Left renal pelvis (tissue), 4 donors: ENCODE measurements around the gene GOLGB1. TPM values are rescaled to one million over a fixed set of nuclear protein-coding genes. Genes with fewer than 3 reads are reported as not detected.
"Not testable (repeated sequence)": the region's sequence is repeated elsewhere in the genome, so short reads cannot be mapped to it uniquely, and the experiment has no call there.

Experiments used
- DNase-seq, 4 donors: peaks; one replicate each; pipeline ENCODE4 v3.0.0-alpha.2; 2013; ENCODE audit warnings: low read depth in 4 of 4, low spot score in 3 of 4
- polyA plus RNA-seq, 4 donors: library from polyadenylated mRNA; unstranded; fragments of 120-200 nt; gene quantifications; one replicate each; pipeline ENCODE4 v1.2.1, GENCODE V29; 2013; ENCODE audit not compliant: insufficient read length in 4 of 4

Gene GOLGB1
- polyA plus RNA-seq, 4 donors, result 57.2 to 89.9 (median 82.9) TPM

DNA sequence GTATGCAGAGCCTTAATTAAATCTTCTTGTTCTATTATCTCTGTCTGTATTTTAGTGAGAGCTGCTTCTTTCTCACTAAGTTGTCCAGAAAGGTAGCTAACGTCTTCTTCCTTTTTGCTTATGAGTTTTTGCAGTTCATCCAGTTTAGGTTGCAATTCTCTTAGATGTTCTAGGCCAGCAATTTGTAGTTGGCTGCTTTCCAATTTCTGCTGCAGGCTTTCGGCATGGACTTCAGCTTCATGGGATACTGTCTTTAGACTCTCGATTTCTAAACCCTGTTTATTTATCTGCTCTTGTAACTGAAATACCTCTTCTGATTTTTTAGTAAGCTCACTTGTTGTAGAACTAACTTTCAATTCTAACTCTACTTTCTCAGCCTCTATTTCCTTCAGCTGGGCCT, 53.4 kb downstream of the GOLGB1 start:
- no peak for DNase-seq

DNA sequence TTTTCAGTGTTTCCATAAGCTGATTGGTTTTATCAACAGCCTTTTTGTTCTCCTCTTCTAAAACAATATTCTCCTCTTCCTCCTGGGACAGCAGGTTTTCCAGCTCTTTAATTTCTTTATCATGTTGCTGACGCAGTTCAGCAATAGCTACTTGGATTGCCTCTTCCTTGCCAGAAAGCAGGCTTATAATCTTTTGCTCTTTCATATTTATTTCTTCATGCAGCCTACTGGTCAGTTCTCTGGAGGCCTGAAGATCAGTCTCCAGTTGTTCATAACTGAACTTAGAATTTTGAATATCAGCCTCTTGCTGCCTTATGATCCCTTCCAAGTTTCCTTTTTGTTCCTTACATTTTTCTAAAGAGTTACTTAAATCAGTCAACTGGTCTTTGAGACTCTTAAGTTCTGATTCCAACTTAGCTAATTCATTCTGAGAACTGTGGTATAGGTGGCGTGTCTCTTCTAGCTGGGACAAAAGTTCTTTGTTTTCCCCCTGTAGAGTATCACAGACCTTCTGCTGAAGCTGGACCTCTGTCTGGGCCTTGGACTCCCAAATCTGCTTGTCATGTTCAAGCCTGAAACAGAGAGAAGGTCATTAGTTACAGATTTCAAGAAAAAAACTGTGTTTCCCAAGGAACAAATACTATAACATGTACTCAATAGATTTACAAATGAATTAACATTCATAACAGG, 57.4 kb downstream of the GOLGB1 start:
- DNase-seq, result no peak

DNA sequence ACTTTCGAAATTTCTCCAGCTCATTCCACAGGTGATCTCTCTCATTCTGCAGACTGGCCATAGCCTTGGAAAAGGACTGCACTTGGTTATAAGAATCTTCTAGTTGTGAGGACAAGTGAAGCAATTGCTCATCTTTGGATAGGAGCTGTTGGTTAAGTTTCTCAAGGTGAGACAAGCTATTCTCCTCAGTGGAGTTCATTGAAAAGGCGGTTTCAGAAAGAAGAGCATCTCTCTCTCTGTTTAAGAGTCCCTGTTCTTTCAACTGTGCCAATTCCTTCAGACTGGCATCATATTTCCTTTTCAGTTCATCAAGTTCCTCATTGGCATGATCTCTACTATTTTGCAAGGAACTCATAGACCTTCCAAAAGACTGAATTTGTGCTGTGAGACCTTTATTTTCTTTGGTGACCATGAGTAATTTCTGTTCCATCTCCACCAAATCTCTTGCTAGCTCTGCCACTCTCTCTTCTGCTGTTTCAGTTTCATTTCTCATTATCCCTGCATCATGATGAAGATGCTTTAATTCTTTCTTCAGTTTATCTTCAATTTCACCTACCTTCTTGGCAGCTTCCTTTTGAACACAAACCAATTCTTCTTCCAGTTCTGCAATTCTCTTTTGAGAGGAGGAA, 58.6 kb downstream of the GOLGB1 start:
- DNase-seq, result no peak

GRCh38 chr3:121688747-121689146, 60.8 kb downstream of the GOLGB1 start:
- DNase-seq, result not testable (repeated sequence)

- DNase-seq, result no peak
These were observed 67.7 kb downstream of the GOLGB1 start for GRCh38 chr3:121681792-121682191.

GRCh38 chr3:121677141-121677540, 72.4 kb downstream of the GOLGB1 start:
- no peak for DNase-seq

- no peak for DNase-seq
These were observed 78.9 kb downstream of the GOLGB1 start for GRCh38 chr3:121670676-121671075.

DNA sequence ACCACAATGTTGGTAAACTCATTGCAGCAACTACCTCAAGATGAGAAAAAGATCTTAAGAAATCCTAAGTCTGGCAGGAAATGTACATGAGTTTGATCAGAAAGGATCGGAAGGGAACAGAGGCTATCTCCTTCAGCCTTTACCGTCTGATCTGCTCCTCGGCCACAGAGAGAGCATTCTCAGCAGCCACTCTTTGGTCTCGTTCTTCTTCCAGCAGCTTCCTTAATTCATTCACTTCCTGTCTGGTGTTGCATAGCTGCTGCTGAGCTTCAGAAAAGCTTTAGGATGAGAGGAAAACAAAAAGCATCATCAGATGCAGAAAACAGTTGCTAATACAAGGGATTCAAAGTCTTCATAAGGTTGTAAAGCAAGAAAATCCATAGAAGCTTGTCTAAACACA, 82.2 kb downstream of the GOLGB1 start:
- DNase-seq, result no peak

DNA sequence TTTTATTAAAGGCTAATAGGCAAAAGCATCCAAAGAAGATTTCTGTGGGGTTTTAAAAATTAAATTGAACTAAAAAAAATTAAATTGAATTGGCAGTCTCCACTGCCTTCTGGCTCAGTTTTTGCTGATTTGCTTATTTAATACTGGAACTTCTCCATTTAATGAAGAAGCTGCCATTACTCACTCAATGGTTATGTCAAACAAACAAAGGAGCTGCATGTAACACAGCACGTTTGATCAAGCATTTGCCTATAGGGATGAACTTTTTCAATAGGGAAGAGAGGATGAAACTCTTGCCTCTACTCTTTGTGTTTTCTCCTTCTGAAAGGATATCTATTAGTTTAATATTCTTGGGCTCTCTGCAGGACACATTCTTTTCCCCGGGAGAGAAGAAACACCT, 84.1 kb downstream of the GOLGB1 start:
- DNase-seq, result no peak

DNA sequence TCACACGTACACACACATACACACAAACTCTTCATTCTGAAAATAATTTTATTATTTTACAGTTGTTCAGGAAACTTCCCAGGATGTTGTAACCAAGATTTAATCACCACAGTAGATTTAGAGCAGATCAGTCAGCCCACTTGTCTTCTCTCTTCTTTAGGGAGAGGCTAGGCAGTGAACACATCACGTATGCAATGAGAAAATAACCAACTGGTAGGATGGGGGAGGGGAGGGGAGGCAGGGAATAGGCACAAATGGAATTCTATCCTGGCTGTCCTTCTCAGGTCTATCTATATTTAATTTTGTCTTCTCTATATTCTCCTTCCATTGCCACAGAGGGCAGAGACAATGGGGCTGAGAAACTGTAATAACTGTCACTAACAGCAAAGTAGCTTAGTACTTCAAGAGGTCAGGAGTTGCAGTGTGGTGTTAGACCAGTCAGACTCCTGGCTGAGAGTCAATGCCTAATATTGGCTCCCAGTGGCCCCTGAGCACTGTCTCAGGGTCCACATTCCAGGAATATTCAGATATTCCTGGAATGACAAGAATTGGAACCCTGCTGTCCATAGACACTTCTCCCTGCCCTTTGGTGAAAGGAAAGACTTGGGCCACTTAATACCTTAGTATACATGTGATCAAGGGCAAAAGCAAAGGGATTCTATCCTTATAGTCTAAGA, 86.2 kb downstream of the GOLGB1 start:
- no peak for DNase-seq

- no peak for DNase-seq
These were observed 86.8 kb downstream of the GOLGB1 start for GRCh38 chr3:121662742-121663141.

GRCh38 chr3:121661376-121661775, 88.2 kb downstream of the GOLGB1 start:
- DNase-seq, result no peak

DNA sequence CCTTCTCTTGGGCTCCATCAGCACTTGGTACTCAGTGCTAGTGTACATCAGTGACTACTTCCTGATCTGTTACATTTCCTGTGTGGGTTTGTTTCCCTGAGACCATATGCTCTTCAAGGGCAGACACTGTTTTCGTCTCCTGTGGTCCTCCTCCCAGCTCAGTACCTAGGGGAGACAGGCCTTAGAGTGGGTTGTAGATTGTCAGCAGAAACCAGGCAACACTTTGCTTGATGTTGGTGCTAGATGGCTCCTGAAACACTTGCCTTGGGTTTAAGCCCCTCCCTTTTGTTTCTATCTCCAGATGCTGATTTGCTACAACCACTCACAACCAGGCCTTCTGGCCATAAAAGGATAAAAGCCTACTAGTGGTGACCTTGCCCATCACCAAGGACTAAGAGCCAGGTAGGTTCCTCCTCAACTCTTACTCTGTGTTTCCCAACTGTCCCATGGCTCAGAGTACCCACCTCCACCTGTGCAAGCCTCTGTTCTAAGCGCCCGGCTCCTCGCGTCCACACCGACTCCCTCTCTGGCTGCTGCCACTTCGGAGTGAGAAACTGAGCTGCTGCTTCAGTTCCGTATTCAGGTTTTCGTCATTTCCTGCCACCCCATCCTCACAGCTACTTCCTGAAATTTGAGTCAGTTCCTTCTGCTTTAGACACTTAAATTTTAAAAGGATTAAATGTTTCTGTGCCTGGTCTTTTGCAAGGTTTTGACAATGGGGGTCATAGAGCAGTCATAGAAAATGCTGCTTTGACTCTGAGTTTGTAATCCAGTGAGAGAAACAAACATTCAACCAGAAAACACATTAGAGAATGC, 89.0 kb downstream of the GOLGB1 start, which contains the start of gene HCLS1:
Gene HCLS1 (minus strand): TSS at position 548 of the 816 bp plus-strand sequence. CDS start 2,556 bp downstream, outside the sequence.
- no peak for DNase-seq

GRCh38 chr3:121659586-121659985, 90.0 kb downstream of the GOLGB1 start:
- no peak for DNase-seq

DNA sequence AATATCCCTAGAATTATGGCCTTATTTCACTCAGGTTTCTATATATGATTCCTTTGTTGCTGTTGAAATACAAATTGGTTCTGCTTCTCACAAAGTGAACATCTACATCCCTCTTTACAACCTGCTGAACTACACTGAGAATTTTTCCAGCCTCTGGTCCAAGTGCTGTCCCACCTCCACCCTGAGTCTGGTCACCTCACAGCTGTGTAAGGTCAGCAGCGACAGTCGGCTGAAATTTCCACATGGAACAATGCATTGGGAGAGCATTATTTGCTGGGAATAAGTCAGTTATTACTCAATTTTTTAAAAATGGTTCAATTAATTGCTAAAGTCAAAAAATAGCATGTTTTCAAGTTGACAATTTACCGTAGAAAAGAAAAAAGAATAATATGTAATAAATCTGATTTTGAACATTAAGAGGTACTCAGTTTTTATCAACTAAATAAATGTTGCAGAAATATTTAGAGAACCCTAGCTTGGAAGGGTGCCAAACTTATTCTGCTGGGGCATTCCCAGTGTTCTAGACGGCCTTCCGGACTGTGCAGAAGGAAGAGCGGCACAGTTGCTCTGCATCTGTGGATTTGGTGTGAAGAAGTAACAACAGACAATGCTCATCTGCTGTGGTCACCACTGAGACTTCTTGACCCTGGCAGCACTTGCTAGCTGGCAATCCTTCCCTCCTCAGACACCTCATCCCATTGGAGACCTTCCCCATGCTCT, 90.7 kb downstream of the GOLGB1 start:
- DNase-seq, result no peak

- no peak for DNase-seq
These were observed 94.8 kb downstream of the GOLGB1 start for GRCh38 chr3:121654493-121655385.

DNA sequence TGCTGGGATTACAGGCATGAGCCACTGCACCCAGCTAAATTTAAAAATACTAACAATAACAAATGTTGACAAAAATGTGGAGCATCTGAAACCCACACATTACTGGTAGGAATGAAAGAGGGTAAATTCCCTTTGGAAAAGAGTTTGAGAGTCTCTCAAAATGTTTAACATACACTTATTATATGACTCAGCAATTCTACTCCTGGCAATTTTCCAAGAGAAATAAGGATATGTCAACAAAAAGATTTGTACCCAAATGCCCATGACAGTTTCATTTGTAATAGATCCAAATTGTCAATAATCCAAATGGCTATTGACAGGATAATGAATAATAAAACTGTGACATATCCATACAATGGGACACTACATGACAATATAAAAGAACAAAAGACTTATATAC, 97.9 kb downstream of the GOLGB1 start:
- DNase-seq, result no peak

DNA sequence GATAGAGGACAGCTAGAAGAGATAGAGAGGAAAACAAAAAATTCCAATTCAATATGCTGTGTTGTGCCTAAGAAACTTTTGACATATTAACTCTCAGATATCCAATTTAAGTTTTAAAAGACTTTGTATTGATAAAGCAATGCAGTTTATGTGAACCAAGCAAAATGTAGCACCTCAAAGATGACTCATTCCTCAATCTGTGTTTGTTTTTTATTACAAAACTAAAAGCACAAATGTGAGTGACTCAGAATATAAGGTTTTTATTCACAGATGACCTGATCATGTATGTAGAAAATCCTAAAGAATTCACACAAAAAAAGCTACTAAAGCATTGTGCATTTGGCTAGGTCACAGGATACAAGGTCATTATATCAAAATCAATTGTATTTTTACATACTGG, 99.9 kb downstream of the GOLGB1 start:
- DNase-seq, result no peak

- no peak for DNase-seq
These were observed 101.2 kb downstream of the GOLGB1 start for GRCh38 chr3:121648219-121648958.
